Right lobe of liver (tissue), 4 donors: ENCODE measurements around the gene TSPAN32.
"Not testable (repeated sequence)": the region's sequence is repeated elsewhere in the genome, so short reads cannot be mapped to it uniquely, and the experiment has no call there.

Experiments
- CTCF ChIP-seq, 4 donors: fragments of 200-600 bp in 3 of 4; fragments of 450-650 bp in 1 of 4; IDR thresholded peaks; one replicate each; pipeline versions ENCODE4 v1.5.1 to v1.8.0; 2016 to 2022; ENCODE audit warnings: antibody characterized with exemption in 4 of 4, mild to moderate bottlenecking in 2 of 4
- POLR2A ChIP-seq: fragments of 450-650 bp; IDR thresholded peaks from one replicate; pipeline ENCODE4 v1.6.1; 2017; ENCODE audit warnings: antibody characterized with exemption, mild to moderate bottlenecking
- donor health status: DM: no; HTN: no; CAD: no.
- donor health status: DM: no; HTN: no; CAD: no.
- donor health status: DM: no; HTN: yes; CAD: no.

- TF ChIP-seq CTCF (IDR thresholded peaks at IDR 0.05); POLR2A: not testable (repeated sequence)
Measured at GRCh38 chr11:2286350-2286749, 15.5 kb upstream of the TSPAN32 start.
